Panc1 (cell line): Measurements from ENCODE around the gene SLC9B2. TPM values are rescaled to one million over a fixed set of nuclear protein-coding genes. Genes with fewer than 3 reads are reported as not detected.

Source experiments
- ATAC-seq: fragments of 200-7000 bp; cut with Tn5 transposase; 2 replicates; pipeline ENCODE4 v1.9.1; 2020; ENCODE audit warnings: mild to moderate bottlenecking, moderate library complexity
- BruUV-seq: library from RNA; stranded (reverse); fragments of 400-500 nt; replicated peaks from 2 replicates; lab custom pipeline; 2021; lab: Mats Ljungman, UMichigan
- CTCF ChIA-PET: fragments of 300-600 bp; sonication (Branson Sonifier 250); formaldehyde crosslinking; loops from one replicate; lab custom pipeline; 2022; ENCODE audit warnings: antibody characterized with exemption; lab: Charles Lee
- POLR2A ChIA-PET: fragments of 300-600 bp; sonication (Branson Sonifier 250); formaldehyde crosslinking; loops from one replicate; lab custom pipeline; 2022; ENCODE audit warnings: antibody characterized with exemption; lab: Charles Lee
- DNase-seq: peaks from one replicate; pipeline ENCODE4 v3.0.0-alpha.2; 2010; ENCODE audit warnings: low read depth, low spot score
- H3K27ac ChIP-seq: 2 replicates; pipeline ENCODE4 v1.5.1; 2011; ENCODE audit warnings: mild to moderate bottlenecking, low read length, inconsistent platforms
- H3K27me3 ChIP-seq: fragments of 200-500 bp; sonication (Bioruptor generic); 2 replicates; pipeline ENCODE4 v1.6.0; 2014; ENCODE audit warnings: low read length, inconsistent platforms; ENCODE audit not compliant: control insufficient read depth, insufficient read depth
- H3K36me3 ChIP-seq: fragments of 200-500 bp; sonication (Bioruptor generic); 2 replicates; pipeline ENCODE4 v1.5.1; 2014; ENCODE audit warnings: inconsistent platforms, mild to moderate bottlenecking, low read length, moderate library complexity; ENCODE audit not compliant: control insufficient read depth, insufficient read depth
- H3K4me1 ChIP-seq: 2 replicates; pipeline ENCODE4 v1.5.1; 2011; ENCODE audit warnings: inconsistent platforms, mild to moderate bottlenecking, low read length, moderate library complexity; ENCODE audit not compliant: control insufficient read depth, insufficient read depth
- H3K4me3 ChIP-seq, 2 experiments: 2 replicates each; pipeline ENCODE4 v1.5.1; 2011 to 2012; ENCODE audit warnings: low read depth in 2 of 2, low read length in 2 of 2, mild to moderate bottlenecking in 2 of 2, inconsistent platforms in 1 of 2, moderate library complexity in 1 of 2
- H3K9me3 ChIP-seq: fragments of 200-500 bp; sonication (Bioruptor generic); 2 replicates; pipeline ENCODE4 v1.5.1; 2014; ENCODE audit warnings: low read depth, mild to moderate bottlenecking, inconsistent platforms, low read length, moderate library complexity; ENCODE audit not compliant: control insufficient read depth, insufficient read depth
- POLR2AphosphoS5 ChIP-seq: IDR thresholded peaks from 2 replicates; pipeline ENCODE4 v1.6.1; 2012; ENCODE audit warnings: mild to moderate bottlenecking, low read depth, low read length, moderate library complexity
- SIN3A ChIP-seq: IDR thresholded peaks from 2 replicates; pipeline ENCODE4 v1.6.1; 2012; ENCODE audit warnings: low read depth, mild to moderate bottlenecking, low read length, moderate library complexity, borderline replicate concordance; ENCODE audit not compliant: insufficient read depth
- TCF7L2 ChIP-seq: IDR thresholded peaks from 2 replicates; pipeline ENCODE4 v1.6.1; 2011; ENCODE audit warnings: mild to moderate bottlenecking, low read depth, low read length, inconsistent platforms
- in situ Hi-C: cut with HindIII; loops from 2 replicates; pipeline ENCODE4 v1.10.0; 2016; ENCODE audit warnings: low sequenced_read_pairs, low pct_unique_long_range_greater_than_20kb
- intact Hi-C: fragments of 100-400 bp; cut with micrococcal nuclease; formaldehyde crosslinking; loops from one replicate; pipeline ENCODE4 v1.10.0; 2022; ENCODE audit not compliant: unreplicated experiment
- total RNA-seq: library from RNA; stranded (reverse); gene quantifications from one replicate; pipeline ENCODE4 v1.2.1, GENCODE V29; 2021; ENCODE audit not compliant: unreplicated experiment
- TF ChIP-seq, protein P1 (sequence below), 2 experiments: IDR thresholded peaks; 2 replicates each; pipeline ENCODE4 v1.6.1; 2011 to 2012; ENCODE audit warnings: low read depth in 2 of 2, control low read depth in 1 of 2, low read length in 1 of 2, mild to moderate bottlenecking in 1 of 2, moderate library complexity in 1 of 2; ENCODE audit not compliant: insufficient read depth in 1 of 2
- TF ChIP-seq, protein P2 (sequence below): fragments of 450-650 bp; IDR thresholded peaks from 2 replicates; pipeline ENCODE4 v1.5.1; 2017; ENCODE audit warnings: mild to moderate bottlenecking

SLC9B2 gene
- total RNA-seq, 1 experiment from 2014 or later = 14.6 TPM

DNA sequence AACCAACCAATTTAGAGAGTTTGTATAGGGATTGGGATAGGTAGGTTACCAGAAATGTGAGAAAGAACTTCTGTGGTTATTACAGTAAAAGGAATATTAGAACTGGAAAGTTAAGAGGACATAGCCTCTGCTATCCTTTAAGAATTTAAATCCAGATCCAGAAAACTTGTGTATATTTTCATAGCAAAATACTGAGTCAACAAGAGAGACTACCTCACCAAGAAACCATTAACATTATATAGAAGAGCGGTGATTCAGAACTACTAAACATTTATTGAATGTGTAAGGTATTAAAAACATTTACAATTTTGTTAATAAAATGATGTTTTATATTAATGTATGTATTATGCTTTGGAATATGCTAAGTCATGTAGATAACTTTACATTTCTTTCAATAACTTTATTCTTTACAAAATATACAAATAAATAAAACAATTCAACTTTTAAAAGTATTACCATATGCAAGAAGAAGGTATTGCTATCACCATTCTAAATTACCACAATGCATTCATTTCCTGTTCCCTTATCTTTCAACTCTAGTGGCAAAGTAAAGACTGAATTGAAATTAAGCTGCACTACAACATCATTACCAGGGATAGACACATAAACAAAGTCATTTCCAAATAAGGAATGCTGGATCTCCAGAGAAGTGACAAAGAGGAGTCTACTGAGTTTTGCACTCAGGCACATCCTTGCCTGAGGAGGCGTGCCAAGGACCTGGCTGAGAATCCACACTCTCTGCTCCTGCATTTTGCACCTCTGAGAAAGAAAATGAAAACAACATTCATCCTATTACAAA, 29.2 kb upstream of the SLC9B2 start:
- no peaks in the 10 kb centered on the region for H3K9me3 ChIP-seq
- ChIA-PET CTCF (no interaction called here), POLR2A (no interaction called here)
- no peaks in the 10 kb centered on the region for H3K27me3 ChIP-seq
- peaks cover 10% of the 10 kb centered on the region; the same call in 1 of the 2 replicates for H3K36me3 ChIP-seq
- no peak overlapping the region for H3K4me3 ChIP-seq
- TF ChIP-seq TCF7L2 (no peak), SIN3A (no peak), POLR2AphosphoS5 (no peak)
- TF ChIP-seq, protein P1, sequence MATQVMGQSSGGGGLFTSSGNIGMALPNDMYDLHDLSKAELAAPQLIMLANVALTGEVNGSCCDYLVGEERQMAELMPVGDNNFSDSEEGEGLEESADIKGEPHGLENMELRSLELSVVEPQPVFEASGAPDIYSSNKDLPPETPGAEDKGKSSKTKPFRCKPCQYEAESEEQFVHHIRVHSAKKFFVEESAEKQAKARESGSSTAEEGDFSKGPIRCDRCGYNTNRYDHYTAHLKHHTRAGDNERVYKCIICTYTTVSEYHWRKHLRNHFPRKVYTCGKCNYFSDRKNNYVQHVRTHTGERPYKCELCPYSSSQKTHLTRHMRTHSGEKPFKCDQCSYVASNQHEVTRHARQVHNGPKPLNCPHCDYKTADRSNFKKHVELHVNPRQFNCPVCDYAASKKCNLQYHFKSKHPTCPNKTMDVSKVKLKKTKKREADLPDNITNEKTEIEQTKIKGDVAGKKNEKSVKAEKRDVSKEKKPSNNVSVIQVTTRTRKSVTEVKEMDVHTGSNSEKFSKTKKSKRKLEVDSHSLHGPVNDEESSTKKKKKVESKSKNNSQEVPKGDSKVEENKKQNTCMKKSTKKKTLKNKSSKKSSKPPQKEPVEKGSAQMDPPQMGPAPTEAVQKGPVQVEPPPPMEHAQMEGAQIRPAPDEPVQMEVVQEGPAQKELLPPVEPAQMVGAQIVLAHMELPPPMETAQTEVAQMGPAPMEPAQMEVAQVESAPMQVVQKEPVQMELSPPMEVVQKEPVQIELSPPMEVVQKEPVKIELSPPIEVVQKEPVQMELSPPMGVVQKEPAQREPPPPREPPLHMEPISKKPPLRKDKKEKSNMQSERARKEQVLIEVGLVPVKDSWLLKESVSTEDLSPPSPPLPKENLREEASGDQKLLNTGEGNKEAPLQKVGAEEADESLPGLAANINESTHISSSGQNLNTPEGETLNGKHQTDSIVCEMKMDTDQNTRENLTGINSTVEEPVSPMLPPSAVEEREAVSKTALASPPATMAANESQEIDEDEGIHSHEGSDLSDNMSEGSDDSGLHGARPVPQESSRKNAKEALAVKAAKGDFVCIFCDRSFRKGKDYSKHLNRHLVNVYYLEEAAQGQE (IDR thresholded peaks at IDR 0.05; ENCODE audit: insufficient read depth in 1 of 2, low read depth in 2 of 2, low read length in 1 of 2) = no peak
- TF ChIP-seq, protein P2, sequence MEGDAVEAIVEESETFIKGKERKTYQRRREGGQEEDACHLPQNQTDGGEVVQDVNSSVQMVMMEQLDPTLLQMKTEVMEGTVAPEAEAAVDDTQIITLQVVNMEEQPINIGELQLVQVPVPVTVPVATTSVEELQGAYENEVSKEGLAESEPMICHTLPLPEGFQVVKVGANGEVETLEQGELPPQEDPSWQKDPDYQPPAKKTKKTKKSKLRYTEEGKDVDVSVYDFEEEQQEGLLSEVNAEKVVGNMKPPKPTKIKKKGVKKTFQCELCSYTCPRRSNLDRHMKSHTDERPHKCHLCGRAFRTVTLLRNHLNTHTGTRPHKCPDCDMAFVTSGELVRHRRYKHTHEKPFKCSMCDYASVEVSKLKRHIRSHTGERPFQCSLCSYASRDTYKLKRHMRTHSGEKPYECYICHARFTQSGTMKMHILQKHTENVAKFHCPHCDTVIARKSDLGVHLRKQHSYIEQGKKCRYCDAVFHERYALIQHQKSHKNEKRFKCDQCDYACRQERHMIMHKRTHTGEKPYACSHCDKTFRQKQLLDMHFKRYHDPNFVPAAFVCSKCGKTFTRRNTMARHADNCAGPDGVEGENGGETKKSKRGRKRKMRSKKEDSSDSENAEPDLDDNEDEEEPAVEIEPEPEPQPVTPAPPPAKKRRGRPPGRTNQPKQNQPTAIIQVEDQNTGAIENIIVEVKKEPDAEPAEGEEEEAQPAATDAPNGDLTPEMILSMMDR = no peak
- ATAC-seq (no peak), DNase-seq (no peak)
- no TSS peak for BruUV-seq
- no peaks in the 10 kb centered on the region for H3K4me1 ChIP-seq
- intact Hi-C loops = no loop called here
- in situ Hi-C loops = no loop called here
- H3K27ac ChIP-seq = no peak overlapping the region

DNA sequence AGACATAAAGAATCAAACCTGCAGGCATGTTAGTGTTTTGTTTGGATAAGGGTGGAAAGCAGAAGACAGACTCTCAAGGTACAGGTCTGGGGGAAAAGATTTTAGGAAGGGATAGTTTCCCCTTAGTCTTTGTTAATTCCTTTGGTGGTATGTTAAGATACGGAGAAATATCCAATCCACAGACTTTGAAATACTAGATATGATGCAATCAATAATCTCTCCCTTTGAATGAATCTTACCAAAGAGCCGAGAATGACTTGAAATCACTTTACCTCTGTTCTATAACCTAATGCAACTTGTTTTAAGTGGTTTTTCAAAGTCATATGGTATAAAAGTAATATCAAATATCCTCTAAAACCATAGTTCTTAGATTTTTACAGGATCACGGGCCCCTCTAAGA, 28.3 kb upstream of the SLC9B2 start:
- BruUV-seq = no TSS peak
- intact Hi-C loops = no loop called here

More for the DNA sequence above, 28.3 kb upstream of the SLC9B2 start:
- POLR2A ChIA-PET = no interaction called here
- no peaks in the 10 kb centered on the region for H3K27me3 ChIP-seq
- no peaks in the 10 kb centered on the region for H3K9me3 ChIP-seq
- CTCF ChIA-PET = no interaction called here
- H3K36me3 ChIP-seq = peaks cover 10% of the 10 kb centered on the region; the same call in 1 of the 2 replicates
- no peaks in the 10 kb centered on the region for H3K4me1 ChIP-seq
- DNase-seq (no peak), ATAC-seq (no peak)
- H3K4me3 ChIP-seq = no peak overlapping the region
- TF ChIP-seq POLR2AphosphoS5 (no peak), TCF7L2 (no peak), SIN3A (no peak)
- TF ChIP-seq, protein P1 (IDR thresholded peaks at IDR 0.05; ENCODE audit: insufficient read depth in 1 of 2, low read depth in 2 of 2, low read length in 1 of 2) = no peak
- TF ChIP-seq, protein P2 = no peak
- H3K27ac ChIP-seq = no peak overlapping the region
- in situ Hi-C loops = no loop called here
